HG02981 (cell line): Measurements from ENCODE around the gene HDAC4.

ENCODE experiments used
- ATAC-seq: cut with Tn5 transposase; IDR thresholded peaks from one replicate; pipeline ENCODE4 v1.9.1; 2021; ENCODE audit warnings: mild to moderate bottlenecking, moderate library complexity; ENCODE audit not compliant: unreplicated experiment

The HDAC4 gene

GRCh38 chr2:239329972-239330572 lies 70.7 kb downstream of the HDAC4 start:
- no peak for ATAC-seq

- no peak for ATAC-seq
Measured at GRCh38 chr2:239329284-239329971, 71.4 kb downstream of the HDAC4 start.

- no peak for ATAC-seq
Measured at GRCh38 chr2:239328351-239329191, 72.2 kb downstream of the HDAC4 start.

- no peak for ATAC-seq
Measured at GRCh38 chr2:239327536-239328350, 73.1 kb downstream of the HDAC4 start.

GRCh38 chr2:239326831-239327535 lies 73.8 kb downstream of the HDAC4 start:
- peak; percentile 76 for ATAC-seq

- ATAC-seq, result no peak
Measured at GRCh38 chr2:239324456-239324855, 76.4 kb downstream of the HDAC4 start.

GRCh38 chr2:239323447-239323846 lies 77.4 kb downstream of the HDAC4 start:
- no peak for ATAC-seq

GRCh38 chr2:239322416-239323086 lies 78.3 kb downstream of the HDAC4 start:
- no peak for ATAC-seq

- ATAC-seq, result no peak
Measured at GRCh38 chr2:239321596-239322415, 79.0 kb downstream of the HDAC4 start.

GRCh38 chr2:239318790-239319661 lies 81.8 kb downstream of the HDAC4 start:
- ATAC-seq, result no peak

GRCh38 chr2:239318151-239318611 lies 82.6 kb downstream of the HDAC4 start:
- ATAC-seq, result no peak

GRCh38 chr2:239316562-239317465 lies 84.0 kb downstream of the HDAC4 start:
- no peak for ATAC-seq

- no peak for ATAC-seq
Measured at GRCh38 chr2:239315308-239315707, 85.5 kb downstream of the HDAC4 start.

GRCh38 chr2:239313776-239314175 lies 87.0 kb downstream of the HDAC4 start:
- no peak for ATAC-seq

GRCh38 chr2:239312741-239313667 lies 87.8 kb downstream of the HDAC4 start:
- ATAC-seq, result no peak

- ATAC-seq, result no peak
Measured at GRCh38 chr2:239312081-239312511, 88.7 kb downstream of the HDAC4 start.
